Activated T-helper 9 cell treated with anti-CD3 and anti-CD28 coated beads, Interleukin-2, amount 50 U/mL, for 16 hours (primary cell): ENCODE measurements around the gene HSD11B1.
A peak's percentile ranks its signal among the peaks of the same experiment; 100 is the strongest.

Experiments used
- DNase-seq: peaks from one replicate; pipeline ENCODE4 v3.0.0-alpha.2; 2020; ENCODE audit warnings: low read depth

The HSD11B1 gene

GRCh38 chr1:209704584-209704983, at the start of gene HSD11B1:
Gene HSD11B1 (plus strand): TSS chr1:209704846. CDS start chr1:209704943, 97 bp downstream.
- DNase-seq, result no peak

- no peak for DNase-seq
Observed at GRCh38 chr1:209655411-209656231, 49.0 kb upstream of the HSD11B1 start.

DNA sequence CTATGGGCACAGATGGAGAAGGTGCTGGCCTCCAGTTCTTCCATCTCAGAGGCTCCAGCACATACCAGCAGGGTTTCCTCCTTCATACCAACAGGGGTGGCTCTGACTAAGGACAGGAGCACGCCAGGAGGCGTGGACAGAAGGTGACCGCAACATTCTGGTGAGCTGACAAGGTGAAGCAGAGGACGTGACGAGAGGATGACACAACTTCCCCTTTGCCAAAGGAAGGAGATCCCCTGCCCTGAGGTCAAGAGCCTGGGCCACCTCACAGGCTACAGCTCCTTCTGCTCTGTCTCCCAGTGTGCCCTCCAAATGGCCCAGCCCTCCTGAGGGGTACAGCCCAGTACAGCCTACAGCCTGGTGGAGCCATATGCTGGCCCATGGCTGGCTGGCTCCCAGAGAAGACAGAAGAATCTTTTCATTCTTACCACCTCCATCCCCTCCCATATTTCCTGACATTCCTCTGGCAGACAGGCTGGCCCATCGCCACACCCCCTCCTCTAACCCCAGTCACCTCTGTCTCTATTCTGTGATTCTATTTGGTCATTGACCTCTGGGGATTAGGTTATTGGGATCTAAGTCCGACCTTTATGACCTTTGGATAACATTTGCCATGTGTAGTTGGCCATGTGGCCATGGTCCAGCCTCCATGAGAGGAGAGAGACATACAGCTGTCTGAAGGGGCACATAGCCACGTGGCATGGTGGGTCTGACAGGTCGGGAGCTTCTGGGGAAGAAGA, 47.3 kb upstream of the HSD11B1 start:
- no peak for DNase-seq

DNA sequence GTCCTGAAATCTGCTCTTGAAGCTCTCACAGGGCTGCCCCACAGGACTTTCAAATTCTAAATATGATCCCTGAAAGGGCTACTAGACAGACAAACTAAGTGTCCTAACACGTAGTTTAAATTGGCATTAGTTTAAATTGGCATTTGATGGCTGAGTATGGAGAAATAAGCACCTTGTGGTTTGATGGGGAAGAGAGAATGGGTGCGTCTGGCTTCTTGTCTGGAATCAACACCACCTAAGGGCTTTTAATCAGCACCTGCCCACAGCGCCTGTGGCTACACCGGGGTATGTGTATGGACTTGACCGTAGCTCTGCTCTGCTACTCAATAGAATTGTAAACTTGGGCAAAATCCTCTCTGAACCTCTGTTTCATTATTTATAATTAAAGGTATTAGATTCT, 46.7 kb upstream of the HSD11B1 start:
- no peak for DNase-seq

GRCh38 chr1:209659909-209660308, 44.7 kb upstream of the HSD11B1 start:
- no peak for DNase-seq

DNA sequence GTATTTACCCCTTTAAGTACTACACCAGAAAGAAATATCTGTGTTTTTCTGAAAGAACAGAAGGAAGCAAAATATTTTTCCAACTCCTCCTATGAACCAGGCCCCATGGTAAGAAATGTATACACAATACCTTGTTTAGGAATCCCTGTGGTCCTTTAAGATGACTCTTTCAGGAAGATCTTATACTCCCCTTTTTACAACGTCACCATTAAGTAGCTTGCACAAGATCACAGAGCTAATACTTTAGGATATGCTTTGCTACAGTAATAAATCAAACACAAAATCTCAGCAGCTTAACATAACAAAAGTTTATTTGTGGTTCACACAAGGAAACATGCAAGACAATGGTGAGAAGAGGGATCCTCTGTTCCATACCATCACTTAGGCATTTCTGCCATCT, 43.6 kb upstream of the HSD11B1 start:
- no peak for DNase-seq

DNA sequence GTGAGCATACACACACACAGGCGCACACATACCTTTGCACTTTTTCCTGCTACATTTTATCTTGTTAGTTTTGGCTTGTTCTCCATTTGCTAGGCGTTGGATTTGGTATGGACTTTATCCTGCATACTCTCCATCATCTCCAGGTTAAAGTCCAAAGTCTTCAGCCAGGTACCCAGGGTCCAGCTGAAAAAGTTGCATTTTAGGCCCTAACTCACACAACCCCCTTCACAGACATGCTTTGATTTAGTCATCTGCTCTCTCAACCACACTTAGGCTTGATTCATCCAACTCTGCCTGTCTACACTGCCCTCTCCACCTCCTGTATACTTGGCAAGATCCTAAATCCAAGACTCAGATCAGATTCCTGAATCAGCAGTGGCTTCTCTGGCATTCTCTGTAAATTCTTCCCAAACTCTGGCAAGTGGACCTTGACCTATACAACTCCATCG, 41.7 kb upstream of the HSD11B1 start:
- DNase-seq, result no peak

DNA sequence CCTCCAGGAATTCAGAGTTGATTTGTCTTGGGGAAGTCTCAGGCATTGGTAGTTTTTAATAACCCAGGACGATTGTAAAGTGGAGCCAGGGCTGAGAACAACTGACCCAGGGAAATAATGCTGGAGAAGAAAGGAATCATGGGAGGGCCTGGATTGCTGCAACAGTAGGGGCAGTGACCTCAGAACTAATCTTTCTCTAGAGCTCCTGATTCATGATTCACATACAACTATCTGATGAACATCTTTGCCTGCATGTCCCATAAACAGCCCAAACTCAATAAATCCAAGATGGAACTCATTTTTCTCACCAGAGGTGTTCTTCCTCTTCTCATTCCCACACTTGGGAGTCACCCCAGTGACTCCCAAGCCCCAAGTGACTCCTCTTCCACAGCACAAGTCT, 37.5 kb upstream of the HSD11B1 start:
- DNase-seq, result no peak

DNA sequence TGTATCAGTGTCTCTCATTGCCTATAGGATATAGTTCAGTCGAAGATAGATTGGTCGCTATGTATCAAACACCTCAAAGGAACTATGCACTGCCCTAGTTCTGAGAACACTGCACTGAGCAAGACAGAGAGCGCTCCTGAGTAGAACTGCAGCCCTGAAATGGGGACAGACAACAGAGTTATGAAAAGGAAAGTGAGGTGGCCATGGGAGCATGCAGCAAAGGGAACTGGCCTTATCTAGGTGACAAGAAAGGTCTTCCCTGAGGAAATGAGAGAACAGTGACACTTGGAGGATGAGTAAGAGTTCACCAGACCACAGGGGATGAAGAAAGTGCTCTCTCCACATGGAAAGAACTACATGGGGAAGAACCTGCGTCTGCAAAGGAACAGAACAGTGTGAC, 36.9 kb upstream of the HSD11B1 start:
- DNase-seq, result no peak

GRCh38 chr1:209670441-209671082, 34.1 kb upstream of the HSD11B1 start:
- no peak for DNase-seq

DNA sequence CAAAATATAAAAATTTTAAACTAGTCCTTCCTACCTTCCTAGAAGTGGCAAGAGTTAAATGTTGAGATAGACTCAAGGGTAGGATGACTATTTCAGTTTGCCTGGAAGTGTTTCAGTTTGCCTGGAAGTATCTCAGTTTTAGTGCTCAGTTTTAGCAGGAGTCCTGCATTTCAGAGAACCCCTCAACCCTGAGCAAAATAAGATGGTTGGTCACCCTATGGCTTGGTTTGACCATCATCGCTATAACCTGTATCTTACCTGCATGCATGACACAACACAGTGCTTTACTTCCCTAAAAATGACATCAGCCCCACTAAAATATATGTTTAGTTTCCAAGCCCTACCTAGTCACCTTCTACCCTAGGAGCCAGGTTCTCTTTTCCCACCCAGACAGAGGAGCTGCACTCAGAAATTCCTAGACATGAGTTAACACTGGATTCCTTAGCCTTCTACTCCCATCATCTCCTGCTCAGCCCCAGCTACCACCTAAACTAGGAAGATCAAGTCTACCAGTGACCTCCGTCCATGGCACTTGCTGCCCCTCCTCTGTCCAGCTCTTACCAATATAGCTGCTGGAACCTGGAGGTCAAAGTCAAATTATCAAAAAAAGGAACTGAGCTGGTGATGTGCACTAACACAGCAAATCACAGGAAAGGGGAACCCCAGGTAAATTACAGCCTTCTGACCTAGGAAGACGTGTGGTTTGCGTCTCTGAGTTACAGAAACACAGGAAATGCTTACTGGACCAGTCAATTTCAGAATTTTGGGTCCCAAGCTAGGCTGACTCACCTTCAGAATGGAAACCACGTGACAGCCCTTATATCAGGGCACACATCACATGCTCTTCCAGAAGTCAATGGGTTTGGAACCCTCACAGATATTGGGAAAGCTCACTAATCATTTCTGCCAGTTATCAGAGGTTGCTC, 31.7 kb upstream of the HSD11B1 start:
- DNase-seq, result no peak

GRCh38 chr1:209673631-209674417, 30.8 kb upstream of the HSD11B1 start:
- DNase-seq, result no peak

DNA sequence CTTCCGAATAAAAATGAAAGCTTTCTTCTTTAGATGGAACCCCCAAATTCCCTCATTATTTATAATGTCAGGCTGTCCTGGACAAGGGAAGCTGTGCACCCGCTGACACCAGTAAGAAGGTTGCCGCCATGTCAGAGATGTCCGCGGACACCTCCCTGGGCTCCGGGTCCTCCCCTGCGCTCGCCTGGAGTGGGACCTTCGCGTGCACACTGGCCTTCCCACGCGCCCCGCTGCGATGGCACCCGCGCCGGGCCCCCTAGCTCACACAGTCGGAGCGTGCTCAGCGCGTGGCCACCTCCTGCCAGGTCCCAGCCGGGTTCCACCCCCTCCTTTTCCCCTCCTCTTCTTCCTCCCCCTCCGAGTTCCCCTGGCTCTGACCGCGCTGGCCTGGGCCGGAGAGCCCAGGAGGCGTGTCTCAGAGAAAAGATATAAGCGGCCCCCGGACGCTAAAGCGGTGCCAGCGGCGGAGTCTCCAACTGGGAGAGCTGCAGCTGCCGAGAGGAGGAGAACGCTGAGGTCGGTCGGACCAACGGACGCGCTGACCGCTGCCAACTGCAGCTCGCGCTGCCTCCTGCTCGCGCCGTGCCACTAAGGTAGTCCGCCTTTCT, 29.6 kb upstream of the HSD11B1 start, which contains the start of gene G0S2:
G0S2 (plus strand) TSS at position 456 of the 608 bp plus-strand sequence. CDS start 273 bp downstream, outside the sequence.
- DNase-seq, result peak; percentile 45

- DNase-seq, result no peak
Observed at GRCh38 chr1:209675565-209676154, 29.0 kb upstream of the HSD11B1 start.

DNA sequence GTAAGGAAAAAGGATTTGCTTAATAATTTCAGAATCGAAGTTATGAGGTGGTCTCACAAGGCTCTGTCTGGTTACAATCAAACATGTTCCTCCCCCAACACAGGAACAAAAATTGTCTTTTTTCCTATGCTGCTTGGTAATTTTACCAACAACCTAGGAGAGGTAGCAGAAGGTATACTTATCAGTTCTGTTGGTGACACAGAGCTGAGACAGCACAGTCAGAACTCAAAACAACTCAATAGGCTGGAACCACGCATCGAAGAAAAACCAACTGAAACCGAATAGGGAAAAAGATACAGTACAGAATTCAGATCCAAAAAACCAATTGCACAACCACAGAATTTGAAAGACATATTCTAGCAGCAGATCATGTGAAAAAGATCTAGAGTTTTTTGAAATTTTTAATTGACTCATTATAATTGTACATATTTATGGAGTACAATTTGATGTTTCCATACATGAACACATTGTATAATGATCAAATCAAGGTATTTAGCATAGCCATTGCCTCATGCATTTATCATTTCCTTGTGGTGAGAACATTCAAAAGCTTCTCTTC, 25.6 kb upstream of the HSD11B1 start:
- no peak for DNase-seq

GRCh38 chr1:209685821-209686220, 18.8 kb upstream of the HSD11B1 start:
- no peak for DNase-seq

GRCh38 chr1:209686322-209686721, 18.3 kb upstream of the HSD11B1 start:
- no peak for DNase-seq

GRCh38 chr1:209688746-209689234, 15.9 kb upstream of the HSD11B1 start:
- DNase-seq, result no peak

DNA sequence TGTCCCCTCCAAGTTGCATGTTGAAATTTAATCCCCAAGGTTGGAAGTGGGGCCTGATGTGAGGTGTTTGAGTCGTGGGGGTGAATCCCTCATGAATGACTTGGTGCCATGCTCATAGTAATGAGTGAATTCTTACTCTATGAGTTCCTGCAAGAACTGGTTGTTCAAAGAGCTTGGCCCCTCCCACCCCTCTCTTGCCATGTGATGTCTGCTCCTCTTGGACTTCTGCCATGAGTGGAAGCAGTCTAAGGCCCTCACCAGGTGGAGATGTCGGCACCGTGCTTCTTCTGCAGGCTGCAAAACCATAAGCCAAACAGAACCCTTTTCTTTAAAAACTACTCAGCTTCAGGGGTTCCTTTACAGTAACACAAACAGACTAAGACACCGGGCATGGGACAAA, 15.2 kb upstream of the HSD11B1 start:
- DNase-seq, result no peak
